ELR (cell line): ENCODE results near the gene GPD1.

ENCODE experiments used
- DNase-seq: peaks from one replicate; pipeline ENCODE4 v3.0.0-alpha.2; 2015; ENCODE audit warnings: low read depth

The GPD1 gene

GRCh38 chr12:50103767-50104321 is at the start of gene GPD1:
Gene GPD1 (plus strand): TSS chr12:50104008. CDS start chr12:50104051, 43 bp downstream.
- peak; percentile 57 for DNase-seq

DNA sequence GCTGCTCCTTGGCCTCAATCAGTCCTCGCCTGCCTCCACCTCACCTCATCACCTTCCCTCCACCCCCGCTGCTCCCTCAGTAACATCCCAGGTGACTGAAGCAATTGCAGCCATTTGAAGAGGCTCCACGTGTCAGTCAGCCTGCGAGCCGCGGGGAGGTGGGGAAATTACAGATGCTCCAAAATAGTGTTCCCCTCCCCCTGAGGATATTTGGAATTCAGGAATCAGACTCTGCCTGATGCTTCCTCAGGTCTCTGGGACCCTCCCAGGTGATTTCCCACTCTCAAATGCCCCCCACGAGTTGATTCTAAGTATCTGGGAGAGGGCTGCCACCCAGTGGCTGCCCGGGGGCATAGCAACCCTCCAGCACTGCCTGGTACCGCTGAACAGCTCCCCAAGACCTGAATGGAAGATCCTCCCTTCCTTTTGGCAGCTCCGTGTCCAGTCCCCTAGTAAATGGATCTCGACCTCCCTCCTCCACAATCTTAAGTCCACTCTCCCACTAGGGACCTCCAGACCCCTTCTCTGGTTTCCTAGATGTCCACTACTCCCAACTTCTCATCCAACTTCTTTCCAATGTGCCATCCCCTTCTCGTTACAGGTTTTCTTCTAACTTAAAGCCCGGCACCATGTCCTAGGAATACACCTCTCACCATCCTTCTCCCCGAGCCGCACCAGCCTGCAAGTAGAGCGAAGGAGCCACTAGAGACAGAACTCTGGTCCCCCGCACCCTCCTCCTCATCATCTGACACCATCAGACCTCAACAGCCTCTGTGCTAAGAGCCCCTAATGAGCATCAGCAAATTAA is 47.8 kb upstream of the GPD1 start:
- DNase-seq: peak; percentile 61

DNA sequence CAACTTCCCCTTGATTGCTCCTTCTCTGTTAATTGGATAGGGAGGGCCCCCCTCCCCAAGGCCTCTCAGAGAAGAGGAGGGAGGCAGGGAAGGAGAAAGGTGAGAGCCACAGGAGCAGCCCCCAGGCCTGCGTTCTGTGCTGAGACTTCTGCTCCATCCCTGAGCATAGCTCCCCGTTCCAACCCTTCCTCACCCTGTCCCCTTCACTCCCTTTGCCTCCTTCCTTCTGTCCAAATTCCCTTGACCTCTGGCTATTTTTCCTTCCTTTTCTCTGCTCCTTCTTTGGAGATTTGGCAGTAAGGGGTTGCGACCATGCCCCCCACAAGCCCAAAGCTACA is 47.2 kb upstream of the GPD1 start:
- no peak for DNase-seq

- DNase-seq: peak; percentile 64
These were observed 46.6 kb upstream of the GPD1 start, which contains the start of gene ASIC1 for GRCh38 chr12:50057000-50057841. Gene ASIC1 (plus strand): TSS chr12:50057596. CDS start chr12:50058767, 1,171 bp downstream.

GRCh38 chr12:50057896-50058670 is 45.7 kb upstream of the GPD1 start:
- no peak for DNase-seq

GRCh38 chr12:50058743-50059312 is 45.0 kb upstream of the GPD1 start:
- no peak for DNase-seq

DNA sequence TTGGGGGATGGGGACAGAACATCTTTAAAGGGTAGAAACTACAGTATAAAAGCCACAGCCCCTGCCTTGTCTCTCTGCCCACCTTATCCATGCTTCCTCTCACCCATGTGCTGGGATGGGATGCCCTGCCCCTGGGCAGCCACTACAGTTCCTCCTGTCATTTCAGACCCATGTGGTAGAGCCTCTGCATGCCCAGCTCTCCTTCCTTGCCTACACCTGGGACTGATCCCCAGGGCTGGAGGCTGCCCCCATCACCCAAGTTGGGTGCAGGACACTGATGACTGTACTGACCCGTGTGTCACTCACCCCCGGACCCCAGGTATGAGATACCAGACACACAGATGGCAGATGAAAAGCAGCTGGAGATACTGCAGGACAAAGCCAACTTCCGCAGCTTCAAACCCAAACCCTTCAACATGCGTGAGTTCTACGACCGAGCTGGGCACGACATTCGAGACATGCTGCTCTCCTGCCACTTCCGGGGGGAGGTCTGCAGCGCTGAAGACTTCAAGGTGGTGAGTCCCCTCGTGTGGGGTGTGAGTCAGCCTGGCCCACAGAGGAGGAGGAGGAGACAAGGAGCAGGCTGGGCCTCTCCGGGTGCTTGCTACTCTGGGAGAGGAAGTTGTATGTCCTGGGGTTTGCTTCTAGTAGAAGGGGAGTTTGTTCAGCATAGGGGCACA is 44.2 kb upstream of the GPD1 start:
- peak; percentile 47 for DNase-seq

DNA sequence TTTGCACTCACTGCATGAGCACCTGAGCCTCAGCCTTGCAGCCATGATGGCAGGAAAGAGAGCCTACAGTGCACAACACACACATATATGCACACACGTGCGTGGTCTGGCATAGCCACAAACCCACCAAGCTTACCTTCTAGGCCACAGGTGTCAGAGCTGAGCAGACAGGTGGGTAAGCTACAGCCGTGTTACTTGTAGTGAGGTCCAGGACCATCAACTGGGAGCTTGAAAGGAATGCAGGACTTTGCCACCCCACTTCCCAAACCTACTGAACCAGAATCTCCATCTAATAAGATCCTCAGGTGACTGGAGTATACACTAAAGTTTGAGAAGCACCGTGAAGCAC is 43.7 kb upstream of the GPD1 start:
- DNase-seq: no peak

DNA sequence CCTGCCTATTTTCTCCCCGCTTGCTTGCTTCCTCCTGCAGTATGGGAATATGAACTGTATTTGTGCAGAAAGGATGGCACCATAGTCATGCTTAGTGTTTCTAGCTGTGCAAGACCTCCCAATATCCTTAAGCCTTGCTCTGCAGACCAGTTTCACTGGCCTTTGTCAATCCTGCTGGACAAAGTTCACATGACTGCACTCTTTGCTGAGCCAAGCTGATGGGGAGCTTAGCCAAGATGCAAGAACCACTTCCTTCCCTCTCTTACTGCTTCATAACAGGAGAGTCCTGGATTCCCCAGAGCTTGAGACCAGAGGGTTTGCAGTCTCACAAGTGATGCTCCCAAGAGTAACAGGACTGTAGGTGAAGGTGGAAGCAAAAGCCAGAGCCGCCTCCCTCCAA is 42.6 kb upstream of the GPD1 start:
- DNase-seq: no peak

DNA sequence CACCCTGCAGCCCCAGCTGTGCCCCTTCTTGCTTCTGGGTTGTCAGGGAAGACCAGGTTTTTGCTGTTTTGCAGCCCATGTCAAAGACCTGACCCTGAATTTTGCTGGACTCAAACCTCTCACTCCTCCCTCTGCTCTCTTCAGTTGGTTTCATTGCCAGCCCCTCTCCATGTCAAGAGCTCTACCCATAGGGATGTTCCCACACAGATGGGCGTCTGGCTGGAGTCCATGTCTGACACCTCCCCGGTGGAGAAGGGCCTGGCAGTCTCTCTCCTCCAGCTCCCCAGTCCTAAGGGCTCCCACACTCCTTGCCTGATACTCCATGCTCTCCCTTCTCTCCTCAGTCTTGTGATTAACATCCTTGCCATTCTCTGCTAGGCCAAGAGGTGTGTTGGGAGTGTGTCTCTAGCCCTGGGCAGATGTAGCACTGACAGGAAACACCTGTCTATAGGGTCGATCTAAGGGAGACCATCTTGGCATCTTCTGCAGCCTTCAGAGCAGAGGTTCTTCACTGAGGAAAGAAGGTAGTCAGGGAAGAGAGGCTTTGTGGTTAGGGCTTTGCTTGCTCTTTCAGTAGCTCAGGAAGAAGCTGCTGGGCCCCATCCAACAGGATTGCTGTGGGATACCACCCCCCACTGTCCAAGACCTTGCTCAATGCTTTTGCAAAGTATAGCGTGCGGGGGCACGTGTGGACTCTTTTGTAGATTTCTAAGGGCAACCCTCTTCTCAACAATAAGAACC is 41.7 kb upstream of the GPD1 start:
- DNase-seq: no peak

DNA sequence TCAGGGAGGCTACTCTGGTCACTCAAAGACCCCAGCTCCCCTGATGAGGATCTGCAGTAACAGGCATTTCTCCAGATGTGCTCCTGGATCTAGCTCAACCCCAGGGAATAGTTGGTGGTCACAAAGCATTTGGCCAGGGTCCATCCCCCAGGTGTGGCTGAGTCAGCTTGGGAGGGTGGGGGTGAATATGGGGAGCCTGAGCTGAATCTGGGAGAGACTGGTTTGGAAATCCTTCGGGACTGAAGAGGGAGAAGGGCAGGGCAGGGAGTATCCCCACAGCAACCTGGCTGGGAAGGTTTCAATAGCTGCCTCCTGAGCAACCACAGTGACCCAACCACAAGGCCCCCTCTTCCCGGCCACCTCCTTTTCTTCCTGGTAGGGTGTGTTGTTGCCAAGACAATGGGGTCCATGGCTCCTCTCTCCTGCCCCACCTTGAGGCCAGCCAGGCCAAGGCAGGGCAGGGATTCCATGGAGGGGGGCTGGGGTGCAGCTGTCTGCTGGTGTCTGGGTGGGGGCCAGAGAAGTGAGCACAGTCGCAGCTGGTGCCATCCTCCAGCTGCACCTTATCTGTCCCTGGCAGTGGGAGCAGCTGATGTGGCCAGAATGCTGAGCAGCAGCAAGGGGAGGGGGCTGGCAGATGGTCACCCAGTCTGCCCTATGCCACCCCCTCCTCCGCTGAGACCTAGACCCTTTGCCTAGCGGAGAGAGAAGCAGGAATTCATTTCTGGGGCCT is 40.9 kb upstream of the GPD1 start:
- no peak for DNase-seq

DNA sequence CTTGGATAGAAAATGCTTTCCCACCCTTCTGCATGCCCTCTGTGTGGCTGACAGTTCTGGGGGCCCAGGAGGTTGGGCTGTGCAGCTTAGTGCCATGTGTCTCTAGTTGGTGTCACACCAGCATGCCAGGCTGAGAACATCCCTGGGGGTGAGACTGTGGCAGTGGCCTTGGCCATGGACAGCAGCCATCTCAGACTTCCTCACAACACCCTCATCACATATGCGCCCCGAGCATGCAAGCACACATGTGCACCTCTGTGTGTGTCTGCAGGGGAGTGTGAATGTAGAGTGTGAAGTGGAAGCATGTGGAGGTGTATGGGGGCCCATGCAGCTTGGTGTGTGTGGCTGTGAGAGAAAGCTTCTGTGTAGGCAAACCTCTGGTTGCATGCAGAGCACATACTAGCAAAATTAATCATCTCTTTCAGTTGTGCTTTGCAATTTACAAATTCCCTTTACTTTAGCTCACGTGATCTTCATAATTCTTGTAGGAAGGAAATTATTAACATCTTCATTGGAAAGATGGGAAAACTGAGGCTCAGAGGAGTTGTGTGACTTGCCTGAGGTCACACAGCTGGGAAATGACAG is 38.0 kb upstream of the GPD1 start:
- DNase-seq: no peak

GRCh38 chr12:50066402-50066801 is 37.4 kb upstream of the GPD1 start:
- peak; percentile 73 for DNase-seq

DNA sequence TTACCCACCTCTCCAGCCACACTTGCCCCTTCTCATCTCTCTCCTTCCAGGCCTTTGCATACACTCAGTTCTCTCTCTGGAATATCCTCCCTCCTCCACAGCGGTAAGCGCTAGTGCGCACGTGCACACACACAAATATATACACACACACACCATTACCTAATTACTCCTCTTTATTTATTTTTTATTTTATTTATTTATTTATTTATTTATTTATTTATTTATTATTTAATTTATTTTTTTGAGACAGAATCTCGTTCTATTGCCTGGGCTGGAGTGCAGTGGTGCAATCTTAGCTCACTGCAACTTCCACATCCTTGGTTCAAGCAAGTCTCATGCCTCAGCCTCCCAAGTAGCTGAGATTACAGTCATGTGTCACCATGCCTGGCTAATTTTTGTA is 34.7 kb upstream of the GPD1 start:
- DNase-seq: no peak

DNA sequence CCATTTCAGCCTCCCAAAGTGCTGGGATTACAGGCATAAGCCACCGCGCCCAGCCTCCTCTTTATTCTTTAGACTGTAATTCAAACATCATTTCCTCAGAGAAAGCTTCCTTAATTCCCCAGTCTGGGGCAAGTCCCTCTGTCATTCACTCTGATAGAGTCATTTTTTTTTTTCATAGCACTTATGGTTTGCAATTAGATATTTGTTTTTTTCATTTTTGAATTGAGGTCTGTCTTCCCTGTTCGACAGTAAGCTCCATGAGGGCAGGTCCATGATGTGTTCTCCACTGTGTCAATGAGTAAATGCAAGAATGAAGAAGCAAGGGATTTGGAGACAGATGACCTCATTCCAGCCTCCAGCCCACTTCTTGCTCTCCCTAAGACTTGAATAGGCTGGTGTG is 34.3 kb upstream of the GPD1 start:
- DNase-seq: no peak

GRCh38 chr12:50070314-50071060 is 33.3 kb upstream of the GPD1 start:
- DNase-seq: peak; percentile 85

GRCh38 chr12:50072198-50072907 is 31.5 kb upstream of the GPD1 start:
- no peak for DNase-seq

DNA sequence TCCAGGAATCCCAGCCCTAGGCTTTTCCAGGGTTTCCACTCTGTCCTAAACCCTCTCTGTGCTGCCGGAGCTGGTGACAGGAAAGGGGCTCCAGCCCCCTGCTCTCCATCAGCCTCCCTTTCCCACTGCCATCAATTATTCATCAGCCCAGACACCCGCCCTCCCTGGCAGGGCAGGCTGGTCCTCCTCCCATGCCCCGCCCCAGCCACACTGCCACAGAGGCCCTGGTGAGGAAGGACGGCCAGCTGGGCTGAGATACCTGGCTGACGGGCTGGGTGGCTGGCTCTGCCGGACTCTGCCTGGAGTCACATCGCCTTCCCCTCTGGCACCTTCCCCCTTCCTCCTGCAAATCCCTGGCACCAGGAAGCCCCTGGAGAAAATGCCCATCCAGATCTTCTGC is 30.6 kb upstream of the GPD1 start:
- no peak for DNase-seq
